Activated effector memory CD4-positive, alpha-beta T cell treated with Interleukin-2 at 50 U/mL for 16 hours (primary cell): Measurements from ENCODE around the gene CRYBB1.
A peak's percentile ranks its signal among the peaks of the same experiment; 100 is the strongest.

Experiments
- DNase-seq: peaks from one replicate; pipeline ENCODE4 v3.0.0-alpha.2; 2020

Gene CRYBB1

DNA sequence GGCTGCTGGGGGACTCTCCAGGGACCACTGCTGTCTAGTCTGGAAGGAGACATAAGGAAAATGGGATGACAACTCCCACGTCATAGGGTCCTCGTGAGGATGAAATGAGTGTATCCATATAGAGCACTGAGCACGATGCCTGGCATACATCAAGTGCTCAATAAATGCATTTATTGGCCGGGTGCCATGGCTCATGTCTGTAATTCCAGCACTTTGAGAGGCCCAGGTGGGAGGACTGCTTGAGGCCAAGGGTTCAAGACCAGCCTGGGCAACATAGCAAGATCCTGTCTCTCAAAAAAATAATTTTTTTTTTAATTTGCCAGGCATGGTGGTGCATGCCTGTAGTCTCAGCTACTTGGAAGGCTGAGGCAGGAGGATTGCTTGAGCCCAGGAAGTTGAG lies 15.7 kb downstream of the CRYBB1 start:
- DNase-seq = no peak

- no peak for DNase-seq
These were observed 16.1 kb downstream of the CRYBB1 start for GRCh38 chr22:26601726-26602125.

GRCh38 chr22:26599505-26599904 lies 18.3 kb downstream of the CRYBB1 start:
- DNase-seq = no peak

- no peak for DNase-seq
These were observed 20.3 kb downstream of the CRYBB1 start for GRCh38 chr22:26597480-26597879.

DNA sequence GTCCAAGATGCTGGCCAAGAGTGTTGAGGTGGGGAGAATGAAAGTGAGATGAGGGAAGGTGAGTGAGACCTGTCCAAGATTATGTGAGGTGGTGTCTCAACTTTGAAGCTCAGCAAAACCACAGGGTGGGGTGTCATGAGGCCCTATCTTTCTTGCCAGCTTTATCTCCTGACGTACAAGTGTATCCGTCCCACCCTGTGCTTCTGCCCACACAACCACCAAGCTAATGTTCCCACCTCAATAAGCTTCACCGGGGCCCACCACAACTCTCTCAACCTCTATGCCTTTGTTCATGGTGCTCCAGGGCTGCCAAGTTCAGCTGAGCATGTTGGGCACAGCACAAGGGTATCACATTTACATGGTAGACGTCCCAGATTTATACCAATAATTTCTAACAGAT lies 20.8 kb downstream of the CRYBB1 start:
- no peak for DNase-seq

DNA sequence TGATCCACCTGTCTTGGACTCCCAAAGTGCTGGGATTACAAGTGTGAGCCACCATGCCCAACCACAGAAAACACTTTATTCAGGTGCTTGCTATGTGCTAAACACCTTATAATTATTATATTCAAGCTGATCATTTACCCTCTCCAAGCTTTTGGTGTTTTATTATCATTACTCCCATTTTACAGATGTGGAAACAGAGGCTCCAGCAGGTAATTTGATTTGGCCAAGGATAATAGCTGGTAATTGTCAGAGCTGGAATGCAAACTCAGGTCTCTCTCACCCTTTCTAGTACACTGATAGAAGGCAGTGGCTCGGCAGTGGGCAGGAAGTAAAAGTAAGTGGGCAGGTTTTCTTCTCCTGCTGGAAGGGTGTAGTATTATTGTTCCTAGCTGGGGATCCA lies 24.1 kb downstream of the CRYBB1 start:
- DNase-seq = no peak

- peak; percentile 34 for DNase-seq
These were observed 25.4 kb downstream of the CRYBB1 start for GRCh38 chr22:26592421-26592891.

DNA sequence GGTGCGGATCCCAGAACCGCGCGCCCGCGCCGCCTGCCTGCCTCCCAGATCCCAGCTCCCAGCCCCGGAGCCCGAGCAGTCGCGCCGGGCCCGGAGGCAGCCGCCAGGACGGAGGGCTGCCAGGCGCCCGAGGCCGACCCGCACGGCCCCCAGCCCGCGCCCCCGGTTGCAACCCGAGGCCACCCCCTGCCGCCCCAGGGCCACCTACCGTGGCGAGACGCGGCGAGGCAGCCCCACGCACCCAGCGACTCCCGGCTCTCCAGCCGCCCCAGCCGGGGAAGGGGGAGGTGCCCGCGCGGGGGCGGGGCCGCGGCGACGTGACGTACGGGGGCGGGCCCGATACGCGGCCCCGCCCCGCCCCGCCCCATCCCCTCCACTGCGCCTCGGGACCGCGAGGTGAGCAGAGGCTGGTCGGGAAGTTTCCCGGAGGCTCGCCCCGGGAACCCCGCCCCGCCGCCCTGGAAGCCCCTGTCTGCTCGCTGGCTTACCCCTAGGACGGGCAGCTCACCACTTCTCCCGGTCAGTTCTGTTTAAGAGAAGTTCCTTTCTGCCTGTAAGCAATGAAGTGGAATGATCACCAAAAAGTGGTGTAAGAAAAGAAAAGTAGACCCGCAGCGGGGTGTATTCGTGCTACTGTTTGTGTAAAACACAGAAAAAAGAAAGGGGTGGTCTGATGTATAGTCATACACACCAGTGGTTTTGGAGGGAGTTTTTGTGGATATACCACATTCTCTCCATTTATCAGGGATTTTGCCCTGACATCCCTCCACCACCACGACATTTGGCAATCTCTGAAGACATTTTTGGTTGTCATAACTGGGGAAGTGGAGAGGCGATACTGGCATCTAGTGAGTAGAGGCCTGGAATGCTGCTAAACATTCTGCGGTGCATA lies 27.7 kb downstream of the CRYBB1 start, which contains the start of gene TPST2:
TSS of gene TPST2 (minus strand) at position 288 of the 892 bp plus-strand sequence. CDS start 48,502 bp downstream, outside the sequence.
- peak; percentile 77 for DNase-seq

DNA sequence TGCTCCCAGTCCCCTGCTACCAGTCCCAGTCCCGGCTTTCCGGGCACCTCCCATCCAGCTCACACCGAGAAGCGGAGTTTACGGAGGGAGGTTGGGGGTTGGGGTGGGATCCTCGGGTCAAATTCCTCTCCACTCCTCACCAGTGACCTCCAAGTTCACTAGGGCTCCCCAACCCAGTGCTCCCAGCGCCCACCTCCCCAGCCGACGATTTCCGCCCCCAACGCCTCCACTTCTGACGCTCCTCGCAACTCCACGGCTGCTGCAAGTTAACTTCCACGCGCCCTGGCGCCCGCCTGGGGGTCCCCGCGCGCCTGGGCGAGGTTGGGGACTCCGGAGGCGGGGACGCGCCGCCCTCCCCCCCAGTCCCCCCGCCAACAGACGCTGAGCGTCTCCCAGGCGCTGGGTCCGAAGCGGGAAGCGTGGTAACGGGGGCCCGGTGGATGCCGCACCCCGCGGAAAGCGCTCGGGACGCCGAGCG lies 28.4 kb downstream of the CRYBB1 start:
- DNase-seq = peak; percentile 4

GRCh38 chr22:26588729-26589366 lies 29.0 kb downstream of the CRYBB1 start:
- DNase-seq = no peak

- DNase-seq = no peak
These were observed 29.7 kb downstream of the CRYBB1 start for GRCh38 chr22:26587991-26588613.

DNA sequence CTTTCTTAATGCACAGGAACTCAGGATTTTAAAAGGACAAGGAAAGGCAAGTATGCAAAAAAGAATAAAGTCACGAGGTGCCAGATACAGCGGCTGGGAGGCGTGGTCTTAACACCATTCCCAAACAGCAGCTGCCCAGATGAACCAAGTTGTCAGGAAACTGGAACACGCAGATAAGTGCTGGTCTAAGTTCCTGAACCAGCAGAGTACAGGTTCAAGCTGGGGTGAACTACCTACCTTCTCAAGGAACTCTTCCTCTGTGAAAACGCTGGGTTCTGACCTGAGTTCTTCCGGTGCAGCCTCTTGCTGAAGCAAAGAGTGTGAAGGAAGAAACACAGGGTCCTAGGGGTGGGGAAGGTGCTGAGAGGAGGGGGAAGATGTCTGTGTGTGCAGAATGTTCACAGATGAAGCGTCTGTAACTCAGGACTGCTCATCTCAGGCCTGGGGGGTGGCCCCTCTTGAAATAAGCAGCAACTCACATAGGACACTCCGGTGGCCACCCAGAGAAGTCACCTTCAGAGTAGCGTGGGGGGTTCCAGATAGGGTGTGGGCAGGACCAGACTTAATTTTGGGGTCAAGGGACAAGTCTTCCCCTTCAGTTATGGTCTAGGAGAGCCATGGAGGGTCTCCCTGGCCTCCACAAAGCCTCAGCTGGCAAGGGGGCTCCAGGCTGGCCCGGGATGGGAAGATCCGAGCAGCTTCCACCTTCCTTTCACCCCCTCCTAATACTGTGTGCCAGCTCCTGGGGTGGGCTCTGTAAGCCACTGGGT lies 31.1 kb downstream of the CRYBB1 start:
- DNase-seq = no peak

- no peak for DNase-seq
These were observed 32.6 kb downstream of the CRYBB1 start for GRCh38 chr22:26585104-26585790.

DNA sequence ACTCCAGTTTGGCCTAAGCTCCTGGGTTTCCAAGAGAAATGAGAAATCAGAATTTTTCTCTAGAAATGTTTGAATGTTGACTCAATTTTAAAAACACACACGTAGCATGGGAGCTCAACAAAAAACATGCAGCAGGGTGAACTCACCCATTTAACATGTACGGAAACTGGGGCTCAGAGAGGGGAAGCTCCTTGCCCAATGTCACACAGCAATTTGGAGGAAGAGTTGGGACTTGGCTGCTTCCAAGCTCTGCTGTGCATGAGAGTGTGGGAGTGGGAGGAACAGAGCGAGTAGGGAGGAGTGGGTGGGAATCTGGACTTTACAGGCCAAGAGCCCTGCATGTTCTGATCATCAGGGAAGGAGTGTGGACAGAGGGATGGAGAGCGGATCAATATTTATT lies 33.8 kb downstream of the CRYBB1 start:
- no peak for DNase-seq

- DNase-seq = no peak
These were observed 36.1 kb downstream of the CRYBB1 start for GRCh38 chr22:26581633-26582168.

DNA sequence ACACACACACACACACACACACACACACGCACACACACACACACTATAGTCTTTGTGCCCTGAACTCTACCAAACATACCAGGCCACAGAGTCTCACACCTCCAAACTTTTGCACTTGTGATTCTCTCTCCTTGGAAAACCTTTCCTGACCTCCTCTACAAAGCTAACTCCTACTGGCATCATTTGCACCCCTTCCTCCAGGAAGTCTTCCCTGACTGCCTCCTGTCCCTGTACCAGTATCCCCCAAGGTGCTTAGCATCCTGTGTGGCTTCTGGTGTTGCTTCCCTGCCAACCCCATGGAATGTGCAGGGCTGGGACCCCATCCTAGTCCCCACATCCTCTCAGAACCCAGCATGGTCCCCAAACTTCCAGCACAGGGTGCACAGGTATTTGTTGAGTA lies 36.8 kb downstream of the CRYBB1 start:
- DNase-seq = no peak

DNA sequence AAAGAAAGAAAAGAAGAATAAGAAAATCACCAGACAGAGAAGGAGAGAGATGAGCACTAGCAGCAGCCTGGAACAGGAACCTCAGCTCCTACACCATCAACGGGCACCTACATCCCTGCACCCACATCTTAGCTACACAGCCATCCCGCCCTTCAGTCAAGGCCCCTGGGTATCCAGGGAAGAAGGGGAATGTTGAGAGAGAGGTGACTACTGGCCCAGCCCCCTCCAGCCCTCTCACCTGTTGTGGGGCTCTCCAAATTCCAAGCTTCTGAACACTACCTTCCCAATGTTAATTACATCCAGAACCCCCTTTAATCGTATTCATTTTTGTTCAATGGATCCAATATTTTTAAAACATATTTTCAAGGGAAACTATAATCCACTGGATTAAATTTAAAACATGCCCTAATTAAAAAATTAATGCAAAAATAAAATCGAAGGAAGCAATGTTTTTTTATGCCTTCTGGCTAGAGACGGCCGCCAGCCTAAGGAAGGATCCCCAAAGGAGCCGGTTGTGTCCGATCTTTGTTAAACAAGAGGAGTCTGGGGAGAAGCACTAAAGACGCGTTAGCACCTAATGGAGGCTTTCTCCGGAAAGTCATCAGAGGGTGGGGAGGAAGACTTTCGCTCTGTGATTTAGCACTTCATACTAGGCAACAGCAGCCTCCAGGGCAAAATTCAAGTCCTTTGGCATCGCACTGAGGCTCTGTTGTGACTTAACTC lies 37.4 kb downstream of the CRYBB1 start:
- no peak for DNase-seq

- peak; percentile 54 for DNase-seq
These were observed 38.4 kb downstream of the CRYBB1 start for GRCh38 chr22:26579331-26579886.

- DNase-seq = no peak
These were observed 40.7 kb downstream of the CRYBB1 start for GRCh38 chr22:26577081-26577480.

DNA sequence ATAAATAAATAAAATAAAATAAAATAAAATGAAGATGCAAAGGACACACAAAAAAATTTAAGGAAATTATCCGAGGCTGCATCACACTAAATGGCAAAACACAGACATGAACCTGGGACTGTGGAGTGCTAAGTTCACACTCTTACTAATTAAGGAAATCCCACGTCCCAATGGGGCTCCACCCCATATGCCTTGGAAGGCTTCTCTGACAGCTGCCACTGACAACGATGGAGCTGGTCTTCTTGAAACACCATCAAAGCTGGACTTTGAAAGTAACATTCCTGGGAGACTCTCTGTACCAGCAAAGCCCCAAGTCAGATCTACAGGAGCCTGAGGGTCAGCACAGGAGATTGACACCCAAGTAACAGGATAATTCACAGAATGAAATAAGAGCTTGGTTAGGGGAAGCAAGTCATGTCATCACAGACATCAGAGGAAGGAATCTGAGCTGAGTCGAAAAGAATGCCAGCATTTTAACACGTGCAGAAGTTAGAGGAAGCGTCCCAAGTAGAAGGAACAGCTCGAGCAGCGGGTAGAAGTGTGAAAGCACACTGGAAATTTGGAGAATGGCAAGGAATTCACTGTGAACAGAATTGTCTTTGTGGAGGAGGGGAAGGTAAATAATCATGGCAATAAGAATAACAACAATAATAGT lies 41.7 kb downstream of the CRYBB1 start:
- DNase-seq = no peak
